Naive thymus-derived CD4-positive, alpha-beta T cell (primary cell): ENCODE results near the gene HAAO. TPM values are rescaled to one million over a fixed set of nuclear protein-coding genes. Genes with fewer than 3 reads are reported as not detected.

Experiments
- ATAC-seq: fragments of 150-1000 bp; cut with Tn5 transposase; 2 replicates; pipeline ENCODE4 v1.10.0; 2021; ENCODE audit warnings: mild to moderate bottlenecking, moderate library complexity
- CTCF ChIA-PET: fragments of 350-600 bp; sonication (Branson Sonifier 250); formaldehyde crosslinking; loops from one replicate; lab custom pipeline; 2021; ENCODE audit warnings: antibody characterized with exemption; lab: Charles Lee
- POLR2A ChIA-PET: fragments of 350-600 bp; sonication (Branson Sonifier 250); formaldehyde crosslinking; loops from one replicate; lab custom pipeline; 2021; ENCODE audit warnings: antibody characterized with exemption, inconsistent platforms; lab: Charles Lee
- DNase-seq, 9 donors: peaks; one replicate each; pipeline versions ENCODE4 v3.0.0 to v3.0.0-alpha.2; 2020 to 2022; ENCODE audit warnings: mixed read lengths in 1 of 9
- H3K27ac ChIP-seq: one replicate; pipeline ENCODE4 v1.7.0; 2013; ENCODE audit warnings: mild to moderate bottlenecking, low read depth, low read length, moderate library complexity
- H3K27me3 ChIP-seq, 2 donors: one replicate each; pipeline ENCODE4 v1.7.0; 2013; ENCODE audit warnings: low read length in 2 of 2, mild to moderate bottlenecking in 2 of 2, moderate library complexity in 2 of 2; ENCODE audit not compliant: control insufficient read depth in 2 of 2, insufficient read depth in 2 of 2
- H3K36me3 ChIP-seq, 3 experiments: 1 replicate in 2 of 3; 2 replicates in 1 of 3; pipeline ENCODE4 v1.7.0; 2013; ENCODE audit warnings: low read length in 3 of 3, mild to moderate bottlenecking in 3 of 3, moderate library complexity in 1 of 3; ENCODE audit not compliant: insufficient read depth in 3 of 3, control insufficient read depth in 2 of 3
- H3K4me1 ChIP-seq, 2 donors: one replicate each; pipeline ENCODE4 v1.7.0; 2013; ENCODE audit warnings: low read length in 2 of 2, mild to moderate bottlenecking in 2 of 2, moderate library complexity in 1 of 2; ENCODE audit not compliant: control insufficient read depth in 2 of 2, insufficient read depth in 2 of 2
- H3K4me3 ChIP-seq: 2 replicates; pipeline ENCODE4 v1.7.0; 2013; ENCODE audit warnings: mild to moderate bottlenecking, low read length
- H3K9me3 ChIP-seq, 3 experiments: 1 replicate in 2 of 3; 2 replicates in 1 of 3; pipeline ENCODE4 v1.7.0; 2013; ENCODE audit warnings: low read length in 3 of 3; ENCODE audit not compliant: control insufficient read depth in 2 of 3
- H3K27ac Mint-ChIP-seq, 9 donors: one replicate each; pipeline ENCODE4 v1.8.0; 2020 to 2022; ENCODE audit warnings: mixed read lengths in 9 of 9, mild to moderate bottlenecking in 8 of 9, moderate library complexity in 5 of 9, inconsistent platforms in 2 of 9
- H3K27me3 Mint-ChIP-seq, 5 donors: one replicate each; pipeline ENCODE4 v1.8.0; 2021 to 2022; ENCODE audit warnings: mixed read lengths in 5 of 5, mild to moderate bottlenecking in 1 of 5
- H3K36me3 Mint-ChIP-seq, 5 donors: one replicate each; pipeline ENCODE4 v1.8.0; 2020 to 2022; ENCODE audit warnings: mixed read lengths in 5 of 5, mild to moderate bottlenecking in 3 of 5, inconsistent platforms in 1 of 5
- H3K4me1 Mint-ChIP-seq, 7 donors: one replicate each; pipeline ENCODE4 v1.8.0; 2020 to 2022; ENCODE audit warnings: mixed read lengths in 7 of 7, mild to moderate bottlenecking in 3 of 7, inconsistent platforms in 1 of 7
- H3K4me3 Mint-ChIP-seq, 10 donors: one replicate each; pipeline ENCODE4 v1.8.0; 2020 to 2022; ENCODE audit warnings: mild to moderate bottlenecking in 10 of 10, mixed read lengths in 10 of 10, moderate library complexity in 6 of 10, inconsistent platforms in 2 of 10
- H3K9me3 Mint-ChIP-seq, 11 donors: one replicate each; pipeline ENCODE4 v1.8.0; 2020 to 2022; ENCODE audit warnings: mixed read lengths in 11 of 11, mild to moderate bottlenecking in 4 of 11, inconsistent platforms in 1 of 11, moderate library complexity in 1 of 11
- intact Hi-C, 2 donors: fragments of 100-400 bp; cut with micrococcal nuclease; formaldehyde crosslinking; loops; one replicate each; pipeline ENCODE4 v1.15.1; 2023
- polyA plus RNA-seq, 2 donors: library from polyadenylated mRNA; unstranded; fragments of 300-500 nt; fragmentation: Illumina TruSeq; gene quantifications; one replicate each; pipeline ENCODE4 v1.2.3, GENCODE V29; 2021
- total RNA-seq, 6 experiments: library from RNA in 5 of 6; stranded (reverse) in 5 of 6; gene quantifications; 1 replicate in 5 of 6; 2 replicates in 1 of 6; pipeline ENCODE4 v1.2.3 and lab custom pipeline; 2021 to 2026

HAAO gene
- total and polyA plus RNA-seq, 7 experiments from 2014 or later, result 0.33 to 5.1 (median 1.3) TPM; not detected in 3

GRCh38 chr2:42754021-42754775 lies 38.2 kb downstream of the HAAO start:
- no peak overlapping the region for H3K4me3 ChIP-seq
- intact Hi-C loops, result no loop called here
- Mint-ChIP-seq H3K4me3 (no peak overlapping the region), H3K27ac (peak overlapping the region in 2 of 9 donors; percentile 55 to 62), H3K36me3 (peaks cover 5 to 63% (median 7%) of the 10 kb centered on the region in 5 donors), H3K9me3 (peaks cover 0 to 1% (median 0%) of the 10 kb centered on the region in 11 donors), H3K27me3 (no peaks in the 10 kb centered on the region), H3K4me1 (peaks cover 0 to 22% (median 5%) of the 10 kb centered on the region in 7 donors)
- CTCF ChIA-PET, result interaction anchor here (0.7 kb wide), 1 partner anchor 903 kb away, joined by 3 read pairs; no protein-coding TSS in a partner anchor
- POLR2A ChIA-PET, result no interaction called here
- no peak for DNase-seq
- H3K36me3 ChIP-seq, result peaks cover 0 to 20% (median 0%) of the 10 kb centered on the region in 3 experiments
- no peaks in the 10 kb centered on the region for H3K4me1 ChIP-seq
- H3K27me3 ChIP-seq, result no peaks in the 10 kb centered on the region
- no peaks in the 10 kb centered on the region for H3K9me3 ChIP-seq
- no peak overlapping the region for H3K27ac ChIP-seq
- ATAC-seq, result peak; percentile 28

GRCh38 chr2:42752816-42753813 lies 39.3 kb downstream of the HAAO start:
- Histone ChIP-seq H3K9me3 (no peaks in the 10 kb centered on the region), H3K27ac (no peak overlapping the region)
- intact Hi-C loops, result no loop called here

GRCh38 chr2:42752314-42752713 lies 40.1 kb downstream of the HAAO start:
- ATAC-seq (peak; percentile 83), DNase-seq (no peak)
- ChIA-PET CTCF (no interaction called here), POLR2A (no interaction called here)
- Histone ChIP-seq H3K4me3 (no peak overlapping the region), H3K27me3 (no peaks in the 10 kb centered on the region), H3K27ac (no peak overlapping the region), H3K9me3 (no peaks in the 10 kb centered on the region), H3K36me3 (peaks cover 0 to 22% (median 0%) of the 10 kb centered on the region in 3 experiments), H3K4me1 (no peaks in the 10 kb centered on the region)
- H3K4me1 Mint-ChIP-seq, result peaks cover 0 to 15% (median 5%) of the 10 kb centered on the region in 7 donors
- intact Hi-C loops, result no loop called here
- H3K27me3 Mint-ChIP-seq, result no peaks in the 10 kb centered on the region
- no peak overlapping the region for H3K4me3 Mint-ChIP-seq
- H3K36me3 Mint-ChIP-seq, result peaks cover 4 to 60% (median 7%) of the 10 kb centered on the region in 5 donors
- H3K27ac Mint-ChIP-seq, result peak overlapping the region in 4 of 9 donors; percentile 7 to 52 (median 30)
- peaks cover 0 to 1% (median 0%) of the 10 kb centered on the region in 11 donors for H3K9me3 Mint-ChIP-seq

More at GRCh38 chr2:42752816-42753813, 39.3 kb downstream of the HAAO start:
- Histone ChIP-seq H3K4me3 (no peak overlapping the region), H3K4me1 (no peaks in the 10 kb centered on the region), H3K36me3 (peaks cover 0 to 20% (median 0%) of the 10 kb centered on the region in 3 experiments), H3K27me3 (no peaks in the 10 kb centered on the region)
- Mint-ChIP-seq H3K4me3 (no peak overlapping the region), H3K36me3 (peaks cover 4 to 62% (median 6%) of the 10 kb centered on the region in 5 donors), H3K27me3 (no peaks in the 10 kb centered on the region), H3K27ac (peak overlapping the region in 5 of 9 donors; percentile 7 to 52 (median 23)), H3K9me3 (peaks cover 0 to 1% (median 0%) of the 10 kb centered on the region in 11 donors), H3K4me1 (peaks cover 0 to 15% (median 5%) of the 10 kb centered on the region in 7 donors)
- POLR2A ChIA-PET, result no interaction called here
- peak; percentile 44 for ATAC-seq
- CTCF ChIA-PET, result no interaction called here
- DNase-seq, result no peak

- intact Hi-C loops, result no loop called here
- peaks cover 0 to 1% (median 0%) of the 10 kb centered on the region in 11 donors for H3K9me3 Mint-ChIP-seq
- H3K4me3 ChIP-seq, result no peak overlapping the region
Measured at GRCh38 chr2:42748840-42749239, 43.5 kb downstream of the HAAO start.

GRCh38 chr2:42747422-42747821 lies 45.0 kb downstream of the HAAO start:
- no peaks in the 10 kb centered on the region for H3K27me3 ChIP-seq
- POLR2A ChIA-PET, result no interaction called here
- peak overlapping the region in 1 of 9 donors; percentile 30 for H3K27ac Mint-ChIP-seq

More at GRCh38 chr2:42748840-42749239, 43.5 kb downstream of the HAAO start:
- DNase-seq (no peak), ATAC-seq (no peak)
- H3K27me3 Mint-ChIP-seq, result no peaks in the 10 kb centered on the region
- peaks cover 0 to 15% (median 2%) of the 10 kb centered on the region in 7 donors for H3K4me1 Mint-ChIP-seq
- H3K4me1 ChIP-seq, result no peaks in the 10 kb centered on the region
- no peak overlapping the region for H3K27ac Mint-ChIP-seq
- H3K27ac ChIP-seq, result no peak overlapping the region
- H3K36me3 Mint-ChIP-seq, result peaks cover 3 to 61% (median 7%) of the 10 kb centered on the region in 5 donors
- ChIA-PET POLR2A (no interaction called here), CTCF (no interaction called here)
- H3K9me3 ChIP-seq, result no peaks in the 10 kb centered on the region
- H3K36me3 ChIP-seq, result peaks cover 0 to 19% (median 0%) of the 10 kb centered on the region in 3 experiments
- no peaks in the 10 kb centered on the region for H3K27me3 ChIP-seq
- no peak overlapping the region for H3K4me3 Mint-ChIP-seq

GRCh38 chr2:42744545-42745082 lies 47.8 kb downstream of the HAAO start:
- Mint-ChIP-seq H3K36me3 (peaks cover 5 to 54% (median 37%) of the 10 kb centered on the region in 5 donors), H3K9me3 (peaks cover 0 to 11% (median 0%) of the 10 kb centered on the region in 11 donors), H3K4me3 (no peak overlapping the region), H3K27me3 (no peaks in the 10 kb centered on the region), H3K27ac (no peak overlapping the region), H3K4me1 (peaks cover 0 to 14% (median 10%) of the 10 kb centered on the region in 7 donors)
- no peak overlapping the region for H3K27ac ChIP-seq
- no peaks in the 10 kb centered on the region for H3K27me3 ChIP-seq
- H3K4me1 ChIP-seq, result no peaks in the 10 kb centered on the region
- no peaks in the 10 kb centered on the region for H3K9me3 ChIP-seq
- ATAC-seq, result no peak
- no peak for DNase-seq
- peaks cover 0 to 11% (median 0%) of the 10 kb centered on the region in 3 experiments for H3K36me3 ChIP-seq
- H3K4me3 ChIP-seq, result no peak overlapping the region
- intact Hi-C loops, result no loop called here
- ChIA-PET POLR2A (no interaction called here), CTCF (no interaction called here)

More at GRCh38 chr2:42747422-42747821, 45.0 kb downstream of the HAAO start:
- Histone ChIP-seq H3K4me1 (no peaks in the 10 kb centered on the region), H3K9me3 (no peaks in the 10 kb centered on the region), H3K4me3 (no peak overlapping the region), H3K36me3 (peaks cover 0 to 11% (median 0%) of the 10 kb centered on the region in 3 experiments), H3K27ac (no peak overlapping the region)
- ATAC-seq (no peak), DNase-seq (no peak)
- Mint-ChIP-seq H3K27me3 (no peaks in the 10 kb centered on the region), H3K4me1 (peaks cover 0 to 9% (median 0%) of the 10 kb centered on the region in 7 donors), H3K9me3 (peaks cover 0 to 5% (median 0%) of the 10 kb centered on the region in 11 donors), H3K4me3 (no peak overlapping the region), H3K36me3 (peaks cover 3 to 57% (median 16%) of the 10 kb centered on the region in 5 donors)
- intact Hi-C loops, result no loop called here
- CTCF ChIA-PET, result no interaction called here
